ENCODE measurements around the gene TTC1.
"Not testable (repeated sequence)": the region's sequence is repeated elsewhere in the genome, so short reads cannot be mapped to it uniquely, and the experiment has no call there.

TTC1 gene

GRCh38 chr5:160064417-160064810 lies 55.5 kb downstream of the TTC1 start:
- no peaks in the 10 kb centered on the region for H4K20me1 ChIP-seq (ENCODE audit: insufficient read depth, low read length, poor library complexity, severe bottlenecking)
- H3K79me2 ChIP-seq (ENCODE audit: insufficient read depth, low read length): no peaks in the 10 kb centered on the region
- H3K9me3 ChIP-seq (ENCODE audit: insufficient read depth, low read depth, low read length): no peaks in the 10 kb centered on the region
- H3K4me3 ChIP-seq (ENCODE audit: low read length, poor library complexity, severe bottlenecking): no peak overlapping the region
- H3K9me2 ChIP-seq (replicated peaks; ENCODE audit: low read depth, low read length): no peaks in the 10 kb centered on the region
- TF ChIP-seq, protein P1, sequence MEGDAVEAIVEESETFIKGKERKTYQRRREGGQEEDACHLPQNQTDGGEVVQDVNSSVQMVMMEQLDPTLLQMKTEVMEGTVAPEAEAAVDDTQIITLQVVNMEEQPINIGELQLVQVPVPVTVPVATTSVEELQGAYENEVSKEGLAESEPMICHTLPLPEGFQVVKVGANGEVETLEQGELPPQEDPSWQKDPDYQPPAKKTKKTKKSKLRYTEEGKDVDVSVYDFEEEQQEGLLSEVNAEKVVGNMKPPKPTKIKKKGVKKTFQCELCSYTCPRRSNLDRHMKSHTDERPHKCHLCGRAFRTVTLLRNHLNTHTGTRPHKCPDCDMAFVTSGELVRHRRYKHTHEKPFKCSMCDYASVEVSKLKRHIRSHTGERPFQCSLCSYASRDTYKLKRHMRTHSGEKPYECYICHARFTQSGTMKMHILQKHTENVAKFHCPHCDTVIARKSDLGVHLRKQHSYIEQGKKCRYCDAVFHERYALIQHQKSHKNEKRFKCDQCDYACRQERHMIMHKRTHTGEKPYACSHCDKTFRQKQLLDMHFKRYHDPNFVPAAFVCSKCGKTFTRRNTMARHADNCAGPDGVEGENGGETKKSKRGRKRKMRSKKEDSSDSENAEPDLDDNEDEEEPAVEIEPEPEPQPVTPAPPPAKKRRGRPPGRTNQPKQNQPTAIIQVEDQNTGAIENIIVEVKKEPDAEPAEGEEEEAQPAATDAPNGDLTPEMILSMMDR (conservative IDR thresholded peaks at IDR 0.05; ENCODE audit: low read length): no peak
- no peak for TF ChIP-seq EZH2phosphoT487 (IDR thresholded peaks at IDR 0.05; ENCODE audit: borderline replicate concordance)
- H3K4me1 ChIP-seq (ENCODE audit: insufficient read depth, low read length, poor library complexity, severe bottlenecking): no peaks in the 10 kb centered on the region
- H3K9ac ChIP-seq (ENCODE audit: low read depth, low read length, poor library complexity, severe bottlenecking): no peak overlapping the region
- H3K36me3 ChIP-seq (ENCODE audit: insufficient read depth, low read length): peaks cover 8% of the 10 kb centered on the region; the same call in 1 of the 2 replicates
- H3K4me2 ChIP-seq (ENCODE audit: low read depth, low read length, poor library complexity, severe bottlenecking): no peak overlapping the region
- no peaks in the 10 kb centered on the region for H3K27me3 ChIP-seq (ENCODE audit: insufficient read depth, low read length, poor library complexity, severe bottlenecking)
- H2AFZ ChIP-seq (ENCODE audit: low read length): no peak overlapping the region
- no peaks in the 10 kb centered on the region for H3F3A ChIP-seq (ENCODE audit: low read depth)

GRCh38 chr5:160064995-160065614 lies 56.2 kb downstream of the TTC1 start:
- TF ChIP-seq, protein P1 (conservative IDR thresholded peaks at IDR 0.05; ENCODE audit: low read length): no peak
- TF ChIP-seq EZH2phosphoT487 (IDR thresholded peaks at IDR 0.05; ENCODE audit: borderline replicate concordance): no peak
- Histone ChIP-seq H3K4me2 (ENCODE audit: low read depth, low read length, poor library complexity, severe bottlenecking) (no peak overlapping the region), H3K9ac (ENCODE audit: low read depth, low read length, poor library complexity, severe bottlenecking) (no peak overlapping the region)

DNA sequence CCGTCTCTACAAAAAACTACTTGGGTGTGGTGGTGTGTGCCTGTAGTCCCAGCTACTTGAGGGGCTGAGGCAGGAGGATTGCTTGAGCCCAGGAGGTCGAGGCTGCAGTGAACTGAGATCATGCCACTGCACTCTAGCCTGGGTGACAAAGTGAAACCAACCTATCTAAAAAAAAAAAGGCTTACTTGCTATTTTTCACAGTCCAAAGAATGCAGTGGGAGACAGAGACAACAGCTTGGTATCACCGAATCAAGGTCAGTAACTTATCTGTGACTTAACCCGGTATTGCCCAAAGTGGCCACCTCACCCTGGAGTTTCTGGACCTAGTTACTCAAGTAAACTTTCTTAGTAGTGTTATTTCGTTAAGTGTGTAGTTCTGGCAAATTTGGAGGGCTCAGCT lies 60.2 kb downstream of the TTC1 start:
- H2AFZ ChIP-seq (ENCODE audit: low read length); H3K4me2 ChIP-seq (ENCODE audit: low read depth, low read length, poor library complexity, severe bottlenecking); H3K79me2 ChIP-seq (ENCODE audit: insufficient read depth, low read length); H3K27me3 ChIP-seq (ENCODE audit: insufficient read depth, low read length, poor library complexity, severe bottlenecking); H3K4me3 ChIP-seq (ENCODE audit: low read length, poor library complexity, severe bottlenecking); H3K9me2 ChIP-seq (replicated peaks; ENCODE audit: low read depth, low read length); H3F3A ChIP-seq (ENCODE audit: low read depth); H4K20me1 ChIP-seq (ENCODE audit: insufficient read depth, low read length, poor library complexity, severe bottlenecking); H3K9ac ChIP-seq (ENCODE audit: low read depth, low read length, poor library complexity, severe bottlenecking); H3K36me3 ChIP-seq (ENCODE audit: insufficient read depth, low read length); H3K4me1 ChIP-seq (ENCODE audit: insufficient read depth, low read length, poor library complexity, severe bottlenecking); H3K9me3 ChIP-seq (ENCODE audit: insufficient read depth, low read depth, low read length): not testable (repeated sequence)

More at GRCh38 chr5:160064995-160065614, 56.2 kb downstream of the TTC1 start:
- H3K4me1 ChIP-seq (ENCODE audit: insufficient read depth, low read length, poor library complexity, severe bottlenecking): no peaks in the 10 kb centered on the region
- no peaks in the 10 kb centered on the region for H3K27me3 ChIP-seq (ENCODE audit: insufficient read depth, low read length, poor library complexity, severe bottlenecking)
- H3K9me3 ChIP-seq (ENCODE audit: insufficient read depth, low read depth, low read length): no peaks in the 10 kb centered on the region
- no peak overlapping the region for H3K4me3 ChIP-seq (ENCODE audit: low read length, poor library complexity, severe bottlenecking)
- H2AFZ ChIP-seq (ENCODE audit: low read length): no peak overlapping the region
- no peaks in the 10 kb centered on the region for H3K9me2 ChIP-seq (replicated peaks; ENCODE audit: low read depth, low read length)
- H3K36me3 ChIP-seq (ENCODE audit: insufficient read depth, low read length): peaks cover 8% of the 10 kb centered on the region; the same call in 1 of the 2 replicates
- H3F3A ChIP-seq (ENCODE audit: low read depth): no peaks in the 10 kb centered on the region
- H3K79me2 ChIP-seq (ENCODE audit: insufficient read depth, low read length): no peaks in the 10 kb centered on the region
- H4K20me1 ChIP-seq (ENCODE audit: insufficient read depth, low read length, poor library complexity, severe bottlenecking): no peaks in the 10 kb centered on the region

DNA sequence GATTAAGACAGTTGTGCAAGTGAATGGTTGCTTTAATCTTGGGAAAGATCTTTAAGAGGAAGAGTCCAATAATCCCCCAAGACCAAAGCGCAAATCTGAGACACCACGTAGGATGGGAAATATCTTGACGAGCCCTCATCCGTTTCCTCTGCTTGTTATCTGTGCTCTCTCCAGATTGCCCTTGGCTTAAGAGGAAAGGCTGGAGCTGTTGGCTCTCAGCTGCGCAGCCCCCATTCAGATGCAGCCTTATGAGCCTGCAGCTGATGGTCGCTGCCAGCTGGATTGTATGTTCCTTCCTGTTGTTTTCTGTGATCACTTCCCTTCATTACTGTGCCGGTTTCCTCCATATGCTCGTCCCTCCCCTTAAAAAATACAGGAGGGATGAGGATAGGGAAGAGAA lies 62.6 kb downstream of the TTC1 start:
- Histone ChIP-seq H3K4me3 (ENCODE audit: low read length, poor library complexity, severe bottlenecking) (no peak overlapping the region), H3K27me3 (ENCODE audit: insufficient read depth, low read length, poor library complexity, severe bottlenecking) (no peaks in the 10 kb centered on the region), H3K9me2 (replicated peaks; ENCODE audit: low read depth, low read length) (no peaks in the 10 kb centered on the region), H3K4me1 (ENCODE audit: insufficient read depth, low read length, poor library complexity, severe bottlenecking) (no peaks in the 10 kb centered on the region), H3K36me3 (ENCODE audit: insufficient read depth, low read length) (no peaks in the 10 kb centered on the region), H3K79me2 (ENCODE audit: insufficient read depth, low read length) (no peaks in the 10 kb centered on the region), H3K9ac (ENCODE audit: low read depth, low read length, poor library complexity, severe bottlenecking) (no peak overlapping the region), H3K4me2 (ENCODE audit: low read depth, low read length, poor library complexity, severe bottlenecking) (no peak overlapping the region), H3F3A (ENCODE audit: low read depth) (no peaks in the 10 kb centered on the region), H4K20me1 (ENCODE audit: insufficient read depth, low read length, poor library complexity, severe bottlenecking) (no peaks in the 10 kb centered on the region), H3K9me3 (ENCODE audit: insufficient read depth, low read depth, low read length) (no peaks in the 10 kb centered on the region), H2AFZ (ENCODE audit: low read length) (no peak overlapping the region)
- TF ChIP-seq, protein P1 (conservative IDR thresholded peaks at IDR 0.05; ENCODE audit: low read length): no peak
- no peak for TF ChIP-seq EZH2phosphoT487 (IDR thresholded peaks at IDR 0.05; ENCODE audit: borderline replicate concordance)

All from Loucy (cell line).